ENCODE measurements around the gene LRRN4CL.
A peak's percentile ranks its signal among the peaks of the same experiment; 100 is the strongest.
"Not testable (repeated sequence)": the region's sequence is repeated elsewhere in the genome, so short reads cannot be mapped to it uniquely, and the experiment has no call there.

LRRN4CL gene

GRCh38 chr11:62689421-62690183 lies at the start of gene LRRN4CL:
Gene LRRN4CL, minus strand, starts transcription at chr11:62689530. Its CDS starts 1,022 bp downstream, at chr11:62688508.
- DNase-seq, result no peak

GRCh38 chr11:62737196-62737595 lies 47.9 kb upstream of the LRRN4CL start:
- no peak for DNase-seq

DNA sequence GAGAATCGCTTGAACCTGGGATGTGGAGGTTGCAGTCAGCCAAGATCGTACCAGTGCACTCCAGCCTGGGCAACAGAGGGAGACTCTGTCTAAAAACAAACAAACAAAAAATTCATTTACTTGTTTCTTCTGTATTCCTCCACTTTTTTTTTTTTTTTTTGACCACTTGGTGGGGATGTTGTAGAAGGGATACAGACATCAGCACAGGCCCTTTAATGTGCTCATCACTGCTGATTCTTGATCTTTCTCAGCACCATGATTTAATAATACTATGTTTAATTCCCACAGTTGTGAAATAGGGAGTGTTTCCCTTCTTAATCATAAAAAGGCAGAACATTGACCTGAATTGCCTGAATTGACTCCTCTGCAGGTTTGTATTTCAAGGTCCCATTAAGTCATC lies 43.5 kb upstream of the LRRN4CL start:
- peak; percentile 20 for DNase-seq

- not testable (repeated sequence) for DNase-seq
Observed at GRCh38 chr11:62730076-62730475, 40.7 kb upstream of the LRRN4CL start.

GRCh38 chr11:62728171-62728988 lies 39.0 kb upstream of the LRRN4CL start, which contains the start of gene TTC9C:
Gene TTC9C, plus strand, starts transcription at chr11:62728486. Its CDS starts 363 bp downstream, at chr11:62728849.
- DNase-seq, result peak; percentile 89

GRCh38 chr11:62727872-62728170 lies 38.5 kb upstream of the LRRN4CL start:
- peak; percentile 96 for DNase-seq

- peak; percentile 99 for DNase-seq
Observed at GRCh38 chr11:62727165-62727871, 38.0 kb upstream of the LRRN4CL start, which contains the start of gene HNRNPUL2. Gene HNRNPUL2, minus strand, starts transcription at chr11:62727457. Its CDS starts 301 bp downstream, at chr11:62727156.

GRCh38 chr11:62726915-62727164 lies 37.5 kb upstream of the LRRN4CL start:
- no peak for DNase-seq

GRCh38 chr11:62726156-62726914 lies 37.0 kb upstream of the LRRN4CL start:
- DNase-seq, result no peak

- DNase-seq, result no peak
Observed at GRCh38 chr11:62725646-62726045, 36.3 kb upstream of the LRRN4CL start.

- no peak for DNase-seq
Observed at GRCh38 chr11:62724171-62724570, 34.8 kb upstream of the LRRN4CL start.

- DNase-seq, result no peak
Observed at GRCh38 chr11:62721994-62722393, 32.7 kb upstream of the LRRN4CL start.

- no peak for DNase-seq
Observed at GRCh38 chr11:62719302-62719978, 30.1 kb upstream of the LRRN4CL start.

DNA sequence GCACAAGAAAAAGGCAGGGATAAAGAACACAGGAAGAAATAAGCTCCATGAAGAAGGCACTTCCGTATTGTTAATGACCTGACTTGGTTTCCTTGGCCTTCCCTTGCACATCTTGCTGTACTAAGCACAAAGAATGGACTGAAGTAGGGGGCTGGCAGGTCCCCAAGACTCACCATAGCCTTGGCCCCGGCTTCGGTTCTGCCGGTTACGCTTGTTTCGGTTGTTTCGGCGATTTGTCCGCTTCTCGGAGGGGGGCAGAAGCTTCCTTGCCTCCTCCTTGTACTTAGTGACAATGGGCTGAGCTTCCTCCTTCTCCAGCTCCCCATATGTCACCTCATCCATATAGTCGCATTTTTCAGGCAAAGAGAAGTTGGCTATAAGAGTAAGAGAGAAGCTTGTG lies 27.5 kb upstream of the LRRN4CL start:
- DNase-seq, result no peak

GRCh38 chr11:62716206-62716605 lies 26.9 kb upstream of the LRRN4CL start:
- DNase-seq, result no peak

- DNase-seq, result no peak
Observed at GRCh38 chr11:62715150-62716130, 26.1 kb upstream of the LRRN4CL start.

DNA sequence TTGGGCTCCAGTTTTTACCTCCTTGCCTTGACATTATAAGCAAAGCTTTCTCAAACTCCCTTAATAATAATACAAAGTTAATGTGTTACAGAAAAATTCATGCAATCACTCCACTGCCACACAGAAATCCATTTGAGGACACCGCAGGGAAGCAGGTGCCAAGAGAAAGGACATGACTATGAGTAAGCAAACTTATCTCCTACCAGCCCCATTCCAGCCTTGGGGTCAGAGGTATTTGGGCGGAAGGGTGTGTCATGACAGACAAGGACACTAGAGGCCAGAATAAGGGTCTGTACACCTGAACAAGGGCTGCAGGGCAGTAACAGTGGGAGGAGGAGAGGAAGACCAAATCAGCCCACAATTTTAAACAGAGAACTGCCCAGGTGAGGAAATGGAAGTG lies 24.0 kb upstream of the LRRN4CL start:
- DNase-seq, result no peak

DNA sequence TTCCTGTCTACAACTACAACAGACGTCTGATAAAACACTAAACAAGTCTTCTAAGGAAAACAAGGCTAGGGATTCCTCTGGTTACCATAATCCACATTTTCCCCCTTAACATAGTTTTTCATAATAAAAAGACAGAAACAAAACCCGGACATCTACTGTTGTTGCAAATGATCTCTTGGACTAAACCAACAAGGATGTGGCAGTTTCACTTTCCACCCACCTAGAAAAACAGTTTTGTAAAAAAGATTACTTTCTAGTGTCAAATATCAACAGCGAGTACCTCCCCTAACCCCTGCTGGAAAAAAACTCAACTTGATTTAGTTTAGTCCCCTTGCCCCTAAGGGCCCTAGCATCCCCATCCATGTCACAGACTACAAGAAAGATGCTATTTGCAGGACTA lies 23.5 kb upstream of the LRRN4CL start:
- DNase-seq, result no peak

GRCh38 chr11:62712276-62712812 lies 23.0 kb upstream of the LRRN4CL start:
- no peak for DNase-seq

GRCh38 chr11:62710001-62710345 lies 20.6 kb upstream of the LRRN4CL start:
- DNase-seq, result no peak

All from midbrain (tissue), 1 donor.